SK-N-MC (cell line): Measurements from ENCODE around the gene ME3.

Source experiments
- DNase-seq: peaks from one replicate; pipeline ENCODE4 v3.0.0-alpha.2; 2011; ENCODE audit warnings: low read depth, low spot score
- H3K27ac ChIP-seq: fragments of 200-600 bp; sonication (generic); 2 replicates; pipeline ENCODE4 v1.5.1; 2016; ENCODE audit warnings: mixed run types
- H3K36me3 ChIP-seq: fragments of 200-600 bp; sonication (generic); 2 replicates; pipeline ENCODE4 v1.6.1; 2017; ENCODE audit warnings: antibody characterized with exemption, low read length, mixed read lengths; ENCODE audit not compliant: insufficient read depth
- H3K4me3 ChIP-seq: fragments of 200-600 bp; sonication (generic); 2 replicates; pipeline ENCODE4 v1.5.1; 2016
- H3K9ac ChIP-seq: fragments of 200-600 bp; sonication (generic); 2 replicates; pipeline ENCODE4 v1.8.0; 2017; ENCODE audit warnings: mixed run types, mixed read lengths; ENCODE audit not compliant: insufficient read length
- H3K9me3 ChIP-seq: fragments of 200-600 bp; sonication (generic); 2 replicates; pipeline ENCODE4 v1.6.1; 2017; ENCODE audit warnings: low read depth, mild to moderate bottlenecking, antibody characterized with exemption, low read length, moderate library complexity, mixed read lengths
- EZH2 ChIP-seq: fragments of 200-600 bp; sonication (generic); IDR thresholded peaks from one replicate; pipeline ENCODE4 v1.6.1; 2017; ENCODE audit warnings: antibody characterized with exemption
- FOXP2 ChIP-seq: optimal IDR thresholded peaks from 2 replicates; pipeline ENCODE3; 2011; ENCODE audit warnings: mild to moderate bottlenecking, moderate library complexity; ENCODE audit not compliant: insufficient read depth; ENCODE audit errors: extremely low read length, control extremely low read depth
- POLR2AphosphoS5 ChIP-seq: IDR thresholded peaks from 2 replicates; pipeline ENCODE4 v1.6.1; 2012; ENCODE audit warnings: mild to moderate bottlenecking, low read depth, low read length, borderline replicate concordance

Gene ME3

DNA sequence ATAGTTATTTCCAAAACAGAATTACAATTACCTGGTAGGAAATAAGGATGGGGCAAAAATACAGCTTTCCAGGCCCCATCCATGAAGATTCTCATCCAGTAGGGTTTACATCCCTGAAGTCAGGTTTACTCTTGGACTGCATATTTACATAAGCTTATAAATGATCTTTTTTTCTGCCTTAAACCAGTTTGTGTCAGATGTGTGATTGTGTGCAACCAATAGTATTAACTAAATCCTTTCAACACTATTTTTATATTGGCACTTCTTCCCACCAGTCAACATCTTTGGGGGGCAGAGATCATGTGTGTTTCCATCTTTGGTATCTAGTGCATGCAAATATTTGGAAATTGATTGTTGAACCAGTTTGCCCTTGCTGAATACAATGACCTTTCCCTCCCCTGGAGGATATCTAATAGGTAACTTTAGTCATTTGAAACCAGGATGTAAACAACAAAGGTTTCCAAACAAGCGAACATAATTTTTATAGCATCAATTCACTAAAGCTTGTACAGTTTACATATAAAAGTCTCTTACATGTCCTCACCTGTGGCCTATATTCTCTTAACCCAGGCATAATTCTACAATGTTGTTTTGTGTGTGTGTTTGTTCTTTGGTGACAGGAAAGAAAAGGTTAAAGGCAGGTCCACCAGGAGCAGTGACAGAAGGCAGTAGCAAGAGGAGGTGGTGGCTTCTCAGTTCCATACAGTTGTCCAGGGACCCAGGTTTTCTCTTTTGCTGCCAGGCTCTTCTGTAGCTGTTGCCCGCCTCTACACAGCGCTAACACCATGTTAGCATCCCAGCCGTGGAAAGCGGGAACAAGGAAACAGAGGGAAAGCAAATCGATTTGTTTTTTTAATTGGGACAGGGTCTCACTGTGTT, 1.7 kb upstream of the ME3 start:
- Histone ChIP-seq H3K4me3 (no peak overlapping the region), H3K27ac (no peak overlapping the region), H3K36me3 (no peaks in the 10 kb centered on the region), H3K9me3 (no peaks in the 10 kb centered on the region), H3K9ac (no peak overlapping the region)
- TF ChIP-seq FOXP2 (no peak), EZH2 (no peak), POLR2AphosphoS5 (no peak)
- no peak for DNase-seq

DNA sequence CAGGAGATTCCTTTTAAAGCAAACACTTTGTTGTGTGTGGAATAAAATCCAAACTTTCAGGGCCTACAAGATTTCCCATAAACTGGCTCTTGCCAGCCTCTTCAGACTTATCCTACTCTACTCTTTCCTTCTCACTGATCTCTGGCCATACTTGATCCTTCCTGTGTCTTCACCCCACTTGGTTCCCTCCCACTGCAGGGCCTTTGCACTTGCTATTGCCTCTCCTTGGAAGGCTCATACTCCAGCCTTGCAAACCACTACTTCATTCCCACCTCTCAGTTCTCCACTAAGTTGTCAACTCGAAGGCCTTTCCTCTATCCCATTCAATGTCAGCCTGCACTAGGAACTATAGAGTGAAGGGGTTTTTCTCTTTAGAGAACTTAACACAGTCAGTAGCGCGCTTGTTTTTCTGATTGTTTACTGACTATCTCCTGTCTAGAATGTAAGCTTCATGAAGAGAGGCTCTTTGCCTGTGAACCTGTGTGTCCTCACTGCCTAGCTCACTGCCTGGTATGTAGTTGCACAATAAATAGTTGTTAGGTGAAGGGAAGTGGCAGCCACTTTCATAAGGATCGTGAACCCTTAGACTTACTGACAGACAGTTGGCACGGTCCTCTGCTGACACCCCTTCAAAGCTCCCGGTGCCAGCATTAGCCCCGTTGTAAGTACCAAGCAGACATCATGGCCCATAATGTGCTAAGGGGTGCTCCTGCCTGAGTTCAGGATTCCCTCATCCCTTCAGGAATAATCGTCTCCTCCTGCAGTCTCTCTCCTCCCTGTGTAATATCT, 833 bp upstream of the ME3 start:
- Histone ChIP-seq H3K4me3 (no peak overlapping the region), H3K9me3 (no peaks in the 10 kb centered on the region), H3K9ac (no peak overlapping the region), H3K36me3 (no peaks in the 10 kb centered on the region), H3K27ac (no peak overlapping the region)
- DNase-seq: no peak
- no peak for TF ChIP-seq FOXP2
- no peak for TF ChIP-seq EZH2
- TF ChIP-seq POLR2AphosphoS5: no peak

DNA sequence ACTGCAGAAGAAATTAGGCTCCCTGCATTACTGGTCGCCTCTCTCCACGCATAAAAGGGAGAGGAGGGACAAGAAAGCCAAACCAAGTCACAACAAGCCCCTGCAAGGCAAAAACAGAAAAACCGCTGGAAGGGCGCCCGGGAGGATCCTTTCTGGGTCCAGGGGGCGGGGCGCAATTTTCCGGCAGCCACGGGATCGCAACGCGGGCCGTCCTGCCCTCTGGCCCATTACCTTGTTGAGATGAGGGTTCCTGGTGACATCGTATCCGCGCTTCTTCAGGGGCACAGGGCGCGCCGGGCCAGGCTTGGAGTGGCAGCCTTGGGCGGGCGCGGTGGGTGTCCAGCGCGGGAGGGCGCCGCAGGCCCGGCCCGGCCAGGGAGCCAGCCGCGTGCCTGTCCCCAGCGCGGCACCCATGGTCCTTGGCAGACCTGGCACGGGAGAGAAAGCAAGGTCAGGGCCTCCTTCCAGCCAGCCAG, 847 bp downstream of the ME3 start:
- H3K27ac ChIP-seq: no peak overlapping the region
- no peaks in the 10 kb centered on the region for H3K9me3 ChIP-seq
- TF ChIP-seq FOXP2: no peak
- no peak for TF ChIP-seq POLR2AphosphoS5
- no peak for TF ChIP-seq EZH2
- H3K4me3 ChIP-seq: no peak overlapping the region
- no peak for DNase-seq
- no peak overlapping the region for H3K9ac ChIP-seq
- H3K36me3 ChIP-seq: no peaks in the 10 kb centered on the region

DNA sequence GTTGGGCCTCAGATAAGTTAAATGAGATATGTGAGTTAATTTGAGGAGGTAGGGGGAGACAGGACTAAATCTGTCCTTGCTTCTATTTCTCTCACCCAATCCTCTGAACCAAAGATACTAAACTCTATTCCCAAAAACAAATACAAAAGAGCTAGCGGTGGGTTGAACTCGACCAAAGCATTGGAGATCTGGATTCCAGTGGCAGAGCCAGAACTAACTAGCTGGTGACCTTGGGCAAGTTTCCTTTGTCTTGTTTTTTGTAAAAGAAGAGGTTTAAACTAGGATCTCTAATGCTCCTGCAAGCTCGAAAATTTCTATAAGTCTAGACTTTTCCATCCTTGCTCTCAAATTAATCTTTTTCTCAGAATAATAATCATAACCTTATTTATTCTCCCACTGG, 1.5 kb downstream of the ME3 start:
- H3K9me3 ChIP-seq: no peaks in the 10 kb centered on the region
- H3K27ac ChIP-seq: no peak overlapping the region
- H3K4me3 ChIP-seq: no peak overlapping the region
- no peak for TF ChIP-seq POLR2AphosphoS5
- no peak for TF ChIP-seq FOXP2
- TF ChIP-seq EZH2: no peak
- DNase-seq: no peak
- no peak overlapping the region for H3K9ac ChIP-seq
- H3K36me3 ChIP-seq: no peaks in the 10 kb centered on the region

DNA sequence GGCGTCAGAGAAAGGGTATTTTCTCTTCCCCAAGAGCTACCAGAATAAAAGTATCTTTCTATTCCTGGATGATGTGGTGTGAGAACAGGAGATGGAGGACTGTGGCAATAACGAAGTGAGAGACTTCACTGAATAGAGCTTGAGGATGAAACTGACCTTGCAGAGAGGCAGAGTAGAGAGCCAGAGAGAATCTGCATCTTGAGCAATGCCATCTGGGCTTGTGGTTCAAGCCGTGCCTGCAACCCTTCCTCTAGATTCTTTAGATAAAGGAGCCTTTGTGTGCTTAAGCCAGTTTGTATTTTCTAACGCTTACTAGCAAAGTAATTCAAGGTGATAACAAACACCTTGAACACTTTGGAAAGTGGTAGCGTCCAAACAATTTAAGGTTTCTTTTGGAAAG, 2.2 kb downstream of the ME3 start:
- TF ChIP-seq EZH2 (no peak), FOXP2 (no peak)
- H3K36me3 ChIP-seq: no peaks in the 10 kb centered on the region
- H3K9ac ChIP-seq: no peak overlapping the region
- no peak overlapping the region for H3K4me3 ChIP-seq
- H3K9me3 ChIP-seq: no peaks in the 10 kb centered on the region
- no peak for DNase-seq
- no peak overlapping the region for H3K27ac ChIP-seq

DNA sequence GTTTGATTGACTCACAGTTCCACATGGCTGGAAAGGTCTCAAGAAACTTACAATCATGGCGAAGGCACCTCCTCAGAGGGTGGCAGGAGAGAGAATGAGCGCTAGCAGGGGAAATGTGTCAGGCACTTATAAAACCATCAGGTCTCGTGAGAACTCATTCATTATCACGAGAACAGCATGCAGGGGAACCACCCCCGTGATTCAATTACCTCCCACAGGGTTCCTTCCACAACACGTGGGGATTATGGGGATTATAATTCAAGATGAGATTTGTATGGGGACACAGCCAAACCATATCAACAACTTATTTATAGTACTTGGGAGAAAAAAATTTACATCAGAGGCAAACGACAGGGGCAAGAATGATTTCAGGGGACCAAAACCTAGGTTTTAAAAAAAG, 3.0 kb downstream of the ME3 start:
- TF ChIP-seq EZH2 (no peak), FOXP2 (no peak), POLR2AphosphoS5 (no peak)
- Histone ChIP-seq H3K36me3 (no peaks in the 10 kb centered on the region), H3K4me3 (no peak overlapping the region), H3K9me3 (no peaks in the 10 kb centered on the region), H3K27ac (no peak overlapping the region), H3K9ac (no peak overlapping the region)
- DNase-seq: no peak

DNA sequence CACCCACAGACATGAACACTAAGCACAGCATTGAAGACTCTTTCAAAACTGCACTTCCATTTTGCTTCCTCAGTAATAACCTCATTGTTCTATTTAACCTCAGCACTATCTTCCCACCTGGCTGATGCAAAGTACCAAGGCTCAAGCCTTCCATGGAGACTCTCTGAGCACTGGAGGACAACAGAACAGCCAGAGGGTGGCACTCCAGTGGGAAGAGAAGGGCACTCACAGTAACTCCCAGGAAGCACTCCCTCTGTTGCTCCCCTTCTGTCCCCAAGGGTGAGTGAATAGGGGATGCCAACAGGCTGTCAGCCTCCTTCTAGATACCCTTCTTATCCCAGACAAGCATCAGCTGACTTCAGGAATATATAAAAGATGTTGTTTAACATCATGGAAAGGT, 3.5 kb downstream of the ME3 start:
- DNase-seq: no peak
- Histone ChIP-seq H3K36me3 (no peaks in the 10 kb centered on the region), H3K4me3 (no peak overlapping the region), H3K27ac (no peak overlapping the region), H3K9me3 (no peaks in the 10 kb centered on the region), H3K9ac (no peak overlapping the region)
- no peak for TF ChIP-seq POLR2AphosphoS5
- no peak for TF ChIP-seq EZH2
- TF ChIP-seq FOXP2: no peak

DNA sequence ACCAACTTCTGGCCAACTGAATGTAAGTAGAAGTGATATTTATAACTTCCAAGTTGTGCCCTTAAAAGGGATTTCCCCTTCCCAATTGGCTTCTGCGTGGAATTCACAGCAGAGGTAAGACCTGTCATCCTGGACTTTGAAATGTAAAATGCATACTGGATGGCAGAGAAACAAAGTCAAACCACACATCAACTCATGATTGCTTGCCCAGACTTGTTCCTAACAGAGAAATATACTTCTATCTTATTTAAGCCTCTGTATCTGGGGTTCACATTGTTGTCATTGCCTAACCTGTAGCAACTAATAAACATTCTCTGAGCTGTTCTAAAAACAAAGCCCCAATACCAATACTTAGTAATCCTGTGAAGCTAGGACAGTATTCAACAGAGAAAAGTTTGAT, 6.2 kb downstream of the ME3 start:
- H3K4me3 ChIP-seq: no peak overlapping the region
- H3K36me3 ChIP-seq: no peaks in the 10 kb centered on the region
- no peaks in the 10 kb centered on the region for H3K9me3 ChIP-seq
- H3K9ac ChIP-seq: no peak overlapping the region
- TF ChIP-seq EZH2 (no peak), FOXP2 (no peak), POLR2AphosphoS5 (no peak)
- H3K27ac ChIP-seq: no peak overlapping the region
- DNase-seq: no peak
